H1 (cell line): ENCODE results near the gene UFD1. TPM values are rescaled to one million over a fixed set of nuclear protein-coding genes. Genes with fewer than 3 reads are reported as not detected.

Source experiments
- CTCF ChIA-PET: fragments of 300-600 bp; sonication (Branson Sonifier 250); formaldehyde crosslinking; loops from one replicate; lab custom pipeline; 2021; ENCODE audit not compliant: partially characterized antibody; lab: Charles Lee
- POLR2A ChIA-PET: fragments of 300-600 bp; sonication (Branson Sonifier 250); formaldehyde crosslinking; loops from one replicate; lab custom pipeline; 2021; ENCODE audit warnings: inconsistent platforms; ENCODE audit not compliant: partially characterized antibody; lab: Charles Lee
- DNase-seq, 2 experiments: peaks; one replicate each; pipeline versions ENCODE4 v3.0.0 to v3.0.0-alpha.2; 2010 to 2022; ENCODE audit warnings: low spot score in 2 of 2, low read depth in 1 of 2, mixed read lengths in 1 of 2
- FAIRE-seq: peaks from 2 replicates; lab custom pipeline; 2011; peaks lifted over from hg19 to GRCh38; lab: Jason Lieb, UNC
- H2AFZ ChIP-seq: 2 replicates; pipeline ENCODE4 v1.8.1; 2012; ENCODE audit warnings: low read length, inconsistent platforms
- H2AK5ac ChIP-seq: 2 replicates; pipeline ENCODE4 v1.6.1; 2013; ENCODE audit warnings: low read depth, low read length
- H2BK120ac ChIP-seq: replicated peaks from 2 replicates; pipeline ENCODE3; 2013; ENCODE audit warnings: low read depth, low read length, inconsistent platforms
- H2BK12ac ChIP-seq: 2 replicates; pipeline ENCODE4 v1.6.1; 2013; ENCODE audit warnings: low read depth, low read length
- H2BK15ac ChIP-seq: 2 replicates; pipeline ENCODE4 v1.6.1; 2013; ENCODE audit warnings: low read length
- H2BK20ac ChIP-seq: 2 replicates; pipeline ENCODE4 v1.6.1; 2013; ENCODE audit warnings: low read length
- H2BK5ac ChIP-seq: 2 replicates; pipeline ENCODE4 v1.6.1; 2013; ENCODE audit warnings: low read depth, low read length
- H3K14ac ChIP-seq: 2 replicates; pipeline ENCODE4 v1.6.1; 2013; ENCODE audit warnings: inconsistent platforms; ENCODE audit not compliant: insufficient read length
- H3K18ac ChIP-seq: 2 replicates; pipeline ENCODE4 v1.6.1; 2013; ENCODE audit warnings: low read length; ENCODE audit errors: extremely low read depth
- H3K23ac ChIP-seq: 2 replicates; pipeline ENCODE4 v1.6.1; 2013; ENCODE audit warnings: inconsistent platforms; ENCODE audit not compliant: insufficient read length
- H3K23me2 ChIP-seq: 2 replicates; pipeline ENCODE4 v1.6.1; 2013; ENCODE audit warnings: low read depth, low read length
- H3K27ac ChIP-seq: 2 replicates; pipeline ENCODE4 v1.6.1; 2011; ENCODE audit warnings: low read depth, low read length, inconsistent platforms
- H3K27me3 ChIP-seq, 4 experiments: replicated peaks in 1 of 4; 1 replicate in 1 of 4; 2 replicates in 3 of 4; pipeline versions ENCODE4 v1.6.1 to v1.8.1; 2011 to 2013; ENCODE audit warnings: low read length in 3 of 4, mild to moderate bottlenecking in 3 of 4, inconsistent platforms in 2 of 4, mixed read lengths in 2 of 4, moderate library complexity in 1 of 4; ENCODE audit not compliant: control insufficient read depth in 3 of 4, insufficient read depth in 3 of 4; ENCODE audit errors: extremely low read depth in 1 of 4
- H3K36me3 ChIP-seq, 4 experiments: 2 replicates each; pipeline versions ENCODE4 v1.6.1 to v1.8.1; 2011 to 2013; ENCODE audit warnings: mild to moderate bottlenecking in 4 of 4, low read length in 3 of 4, moderate library complexity in 2 of 4, control low read depth in 1 of 4, inconsistent platforms in 1 of 4; ENCODE audit not compliant: insufficient read depth in 4 of 4, control insufficient read depth in 2 of 4
- H3K4ac ChIP-seq: replicated peaks from 2 replicates; pipeline ENCODE3; 2013; ENCODE audit warnings: low read length, low read depth, mixed read lengths, inconsistent platforms; ENCODE audit not compliant: insufficient read length
- H3K4me1 ChIP-seq, 4 experiments: replicated peaks in 1 of 4; 1 replicate in 1 of 4; 2 replicates in 3 of 4; pipeline versions ENCODE4 v1.6.1 to v1.8.1; 2011 to 2013; ENCODE audit warnings: low read length in 3 of 4, inconsistent platforms in 2 of 4, mixed read lengths in 1 of 4; ENCODE audit not compliant: insufficient read depth in 4 of 4, control insufficient read depth in 3 of 4
- H3K4me2 ChIP-seq, 2 experiments: 2 replicates each; pipeline versions ENCODE4 v1.6.1 to v1.8.1; 2011 to 2013; ENCODE audit warnings: low read depth in 2 of 2, low read length in 2 of 2, control low read depth in 1 of 2, inconsistent platforms in 1 of 2, mild to moderate bottlenecking in 1 of 2; ENCODE audit not compliant: insufficient read depth in 1 of 2
- H3K4me3 ChIP-seq, 4 experiments: fragments of 200-600, 300-600 bp in 1 of 4; sonication (generic), shearing (Covaris generic), sonication (Bioruptor Twin) in 1 of 4; 2 replicates each; pipeline versions ENCODE4 v1.5.1 to v1.8.1; 2011 to 2016; ENCODE audit warnings: low read length in 4 of 4, low read depth in 3 of 4, control low read depth in 2 of 4, inconsistent platforms in 2 of 4, mild to moderate bottlenecking in 2 of 4, mixed read lengths in 1 of 4, moderate library complexity in 1 of 4; ENCODE audit not compliant: insufficient read depth in 2 of 4; ENCODE audit errors: extremely low read depth in 1 of 4
- H3K56ac ChIP-seq: replicated peaks from 2 replicates; pipeline ENCODE3; 2013; ENCODE audit warnings: low read depth, mild to moderate bottlenecking, mixed read lengths, low read length, inconsistent platforms; ENCODE audit not compliant: insufficient read length
- H3K79me1 ChIP-seq: 2 replicates; pipeline ENCODE4 v1.6.1; 2013; ENCODE audit warnings: low read depth, low read length, control low read depth
- H3K79me2 ChIP-seq, 2 experiments: 2 replicates each; pipeline versions ENCODE4 v1.6.1 to v1.8.1; 2012 to 2013; ENCODE audit warnings: low read length in 2 of 2, mild to moderate bottlenecking in 2 of 2, inconsistent platforms in 1 of 2; ENCODE audit not compliant: insufficient read depth in 2 of 2, control insufficient read depth in 1 of 2
- H3K9ac ChIP-seq, 4 experiments: replicated peaks in 1 of 4; 1 replicate in 1 of 4; 2 replicates in 3 of 4; pipeline versions ENCODE4 v1.6.1 to v1.8.1; 2011 to 2013; ENCODE audit warnings: low read depth in 3 of 4, low read length in 3 of 4, control low read depth in 2 of 4, mild to moderate bottlenecking in 2 of 4, moderate library complexity in 2 of 4, inconsistent platforms in 1 of 4; ENCODE audit errors: extremely low read depth in 1 of 4
- H3K9me3 ChIP-seq, 2 experiments: 2 replicates each; pipeline versions ENCODE4 v1.6.1 to v1.8.1; 2012 to 2013; ENCODE audit warnings: mild to moderate bottlenecking in 2 of 2, moderate library complexity in 2 of 2, control low read depth in 1 of 2, inconsistent platforms in 1 of 2, low read depth in 1 of 2, low read length in 1 of 2, mixed read lengths in 1 of 2; ENCODE audit not compliant: insufficient read depth in 2 of 2
- H4K20me1 ChIP-seq, 2 experiments: replicated peaks in 1 of 2; 2 replicates each; pipeline versions ENCODE3 to v1.8.1; 2011 to 2013; ENCODE audit warnings: inconsistent platforms in 2 of 2, low read length in 2 of 2, mild to moderate bottlenecking in 1 of 2; ENCODE audit not compliant: insufficient read depth in 2 of 2, control insufficient read depth in 1 of 2
- H4K5ac ChIP-seq: 2 replicates; pipeline ENCODE4 v1.6.1; 2013; ENCODE audit warnings: low read length, low read depth, mixed read lengths, inconsistent platforms; ENCODE audit not compliant: insufficient read length
- H4K8ac ChIP-seq: 2 replicates; pipeline ENCODE4 v1.8.0; 2013; ENCODE audit warnings: mild to moderate bottlenecking, moderate library complexity, low read length, inconsistent platforms; ENCODE audit not compliant: insufficient read depth; ENCODE audit errors: extremely low read depth
- H4K91ac ChIP-seq: replicated peaks from 2 replicates; pipeline ENCODE3; 2013; ENCODE audit warnings: low read length, mixed read lengths, inconsistent platforms; ENCODE audit not compliant: insufficient read length
- BACH1 ChIP-seq: IDR thresholded peaks from 2 replicates; pipeline ENCODE4 v1.6.1; 2012; ENCODE audit warnings: low read length, improper control_type of control experiment
- FOSL1 ChIP-seq: IDR thresholded peaks from 2 replicates; pipeline ENCODE4 v1.6.1; 2011; ENCODE audit warnings: mild to moderate bottlenecking, low read depth, low read length, moderate library complexity; ENCODE audit not compliant: insufficient read depth
- KDM1A ChIP-seq: fragments of 200-600, 300-600 bp; sonication (generic); IDR thresholded peaks from 2 replicates; pipeline ENCODE4 v1.7.1; 2016; ENCODE audit warnings: mild to moderate bottlenecking, low read length, borderline replicate concordance
- POLR2A ChIP-seq, 2 experiments: IDR thresholded peaks; 1 replicate in 1 of 2; 2 replicates in 1 of 2; pipeline ENCODE4 v1.6.1; 2011; ENCODE audit warnings: low read depth in 2 of 2, low read length in 2 of 2, mild to moderate bottlenecking in 2 of 2; ENCODE audit errors: control extremely low read depth in 1 of 2
- RNF2 ChIP-seq: fragments of 200-900, 300-1000 bp; sonication (generic); IDR thresholded peaks from 2 replicates; pipeline ENCODE4 v1.7.1; 2016; ENCODE audit warnings: borderline replicate concordance, low read depth, mild to moderate bottlenecking, antibody characterized with exemption, low read length; ENCODE audit not compliant: poor library complexity, severe bottlenecking; ENCODE audit errors: missing control alignments
- SP4 ChIP-seq: IDR thresholded peaks from 2 replicates; pipeline ENCODE4 v1.6.1; 2012; ENCODE audit warnings: low read length, inconsistent platforms
- TAF7 ChIP-seq: optimal IDR thresholded peaks from 2 replicates; pipeline ENCODE3; 2011; ENCODE audit warnings: low read depth, mild to moderate bottlenecking, inconsistent platforms, low read length, moderate library complexity, borderline replicate concordance
- TCF12 ChIP-seq: IDR thresholded peaks from 2 replicates; pipeline ENCODE4 v1.6.1; 2011; ENCODE audit warnings: low read depth, mild to moderate bottlenecking, low read length
- YY1 ChIP-seq: IDR thresholded peaks from 2 replicates; pipeline ENCODE4 v1.6.1; 2011; ENCODE audit warnings: low read depth, mild to moderate bottlenecking, low read length
- WGBS, 2 experiments: shearing (Covaris generic) in 1 of 2; methylation state at CpG; one replicate each; pipeline versions ENCODE4 v1.1.6 to v1.1.7; 2013 to 2015; ENCODE audit warnings: low lambda C conversion rate in 2 of 2, mixed read lengths in 2 of 2, inconsistent platforms in 1 of 2, low coverage in 1 of 2, missing lambda C conversion rate in 1 of 2; ENCODE audit not compliant: insufficient replicate concordance in 2 of 2, insufficient coverage in 1 of 2, insufficient read length in 1 of 2; ENCODE audit errors: extremely low coverage in 1 of 2, missing lambda C conversion rate in 1 of 2; 5-methylcytosine and 5-hydroxymethylcytosine counted together
- polyA plus RNA-seq, 7 experiments: library from polyadenylated mRNA; depleted of rRNA in 3 of 7; stranded (reverse) in 5 of 7; unstranded in 2 of 7; fragments of >200 nt in 5 of 7; fragments of 200-250 nt in 2 of 7; gene quantifications; 1 replicate in 5 of 7; 2 replicates in 1 of 7; 4 replicates in 1 of 7; pipeline versions ENCODE4 v1.2.1 to v1.2.3, GENCODE V29; 2011 to 2013; ENCODE audit warnings: missing spikeins in 2 of 7, mixed read lengths in 2 of 7
- total RNA-seq: library from RNA; stranded (reverse); fragmentation: NEBNext Ultra II Directional; extraction: Animal tissue kit (Norgen Biotek cat#: 25700); gene quantifications from 2 replicates; pipeline ENCODE4 v1.2.1, GENCODE V29; 2021
- TF ChIP-seq, protein P1 (sequence below): IDR thresholded peaks from 2 replicates; pipeline ENCODE4 v1.6.1; 2012; ENCODE audit warnings: low read length, inconsistent platforms

The UFD1 gene
- total and polyA plus RNA-seq, 2 of the 8 experiments (the other 6 are each of a cell fraction or from before 2014, with no cell fraction given), result 74.6 to 116 TPM

DNA sequence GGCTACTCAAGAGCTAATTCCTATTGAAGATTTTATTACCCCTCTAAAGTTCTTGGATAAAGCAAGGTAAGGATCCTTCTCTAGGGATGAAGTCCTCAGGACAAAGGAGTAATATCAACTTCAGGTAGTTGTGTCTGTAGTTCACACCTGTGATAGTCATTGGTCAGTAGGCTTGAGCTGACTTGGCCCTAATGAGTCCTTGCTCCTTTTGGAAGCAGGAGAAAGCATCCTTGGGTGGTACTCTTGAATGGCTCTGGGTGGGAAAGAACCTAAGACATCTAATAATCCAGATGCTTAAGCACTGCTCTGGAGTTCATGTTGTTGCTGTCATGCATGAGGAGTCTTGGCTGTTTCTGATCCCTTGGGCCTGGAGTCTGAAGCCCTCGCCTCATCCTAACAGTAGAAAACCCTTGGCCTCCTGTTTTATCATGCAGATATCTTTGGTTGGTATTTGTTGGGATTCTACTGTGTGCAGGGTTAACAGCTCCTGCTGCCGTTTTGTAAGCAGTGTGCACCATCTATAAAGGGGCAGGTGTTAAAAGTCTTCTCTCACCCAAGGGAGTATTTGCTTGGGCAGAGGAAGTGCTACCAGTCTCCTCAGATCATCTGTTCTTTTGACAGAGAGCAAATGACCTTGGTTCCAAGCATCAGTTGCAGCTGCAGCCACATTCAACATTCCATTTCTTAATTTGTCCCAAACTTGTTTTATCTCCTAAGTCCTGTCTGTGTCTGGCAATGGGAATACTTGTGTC lies 44.0 kb downstream of the UFD1 start:
- Histone ChIP-seq H3K27me3 (no peaks in the 10 kb centered on the region), H3K4me2 (no peak overlapping the region), H3K9me3 (no peaks in the 10 kb centered on the region), H3K56ac (no peak overlapping the region), H4K91ac (no peak overlapping the region), H3K14ac (no peak overlapping the region)
- TF ChIP-seq POLR2A (IDR thresholded peaks at IDR 0.05; ENCODE audit: control extremely low read depth in 1 of 2, low read depth in 2 of 2, low read length in 2 of 2), result no peak
- TF ChIP-seq BACH1, result no peak
- TF ChIP-seq KDM1A, result no peak
- TF ChIP-seq, protein P1, sequence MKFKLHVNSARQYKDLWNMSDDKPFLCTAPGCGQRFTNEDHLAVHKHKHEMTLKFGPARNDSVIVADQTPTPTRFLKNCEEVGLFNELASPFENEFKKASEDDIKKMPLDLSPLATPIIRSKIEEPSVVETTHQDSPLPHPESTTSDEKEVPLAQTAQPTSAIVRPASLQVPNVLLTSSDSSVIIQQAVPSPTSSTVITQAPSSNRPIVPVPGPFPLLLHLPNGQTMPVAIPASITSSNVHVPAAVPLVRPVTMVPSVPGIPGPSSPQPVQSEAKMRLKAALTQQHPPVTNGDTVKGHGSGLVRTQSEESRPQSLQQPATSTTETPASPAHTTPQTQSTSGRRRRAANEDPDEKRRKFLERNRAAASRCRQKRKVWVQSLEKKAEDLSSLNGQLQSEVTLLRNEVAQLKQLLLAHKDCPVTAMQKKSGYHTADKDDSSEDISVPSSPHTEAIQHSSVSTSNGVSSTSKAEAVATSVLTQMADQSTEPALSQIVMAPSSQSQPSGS, result no peak
- TF ChIP-seq YY1, result no peak
- TF ChIP-seq TCF12, result no peak
- TF ChIP-seq SP4, result no peak
- TF ChIP-seq FOSL1, result no peak
- TF ChIP-seq TAF7, result no peak
- TF ChIP-seq RNF2, result no peak
- TF ChIP-seq, all 59 proteins: peak for 0
- Histone ChIP-seq H2AFZ (no peak overlapping the region), H3K4ac (no peak overlapping the region), H3K9ac (no peak overlapping the region), H4K20me1 (peaks cover 3 to 8% of the 10 kb centered on the region in 2 experiments), H4K8ac (no peak overlapping the region), H2BK15ac (no peak overlapping the region), H3K27ac (no peak overlapping the region), H2BK12ac (no peak overlapping the region), H3K36me3 (peaks cover 3 to 11% (median 9%) of the 10 kb centered on the region in 4 experiments; a peak in 5 of 8 replicates), H2BK120ac (no peak overlapping the region), H3K23ac (no peak overlapping the region), H3K4me3 (no peak overlapping the region), H2BK20ac (no peak overlapping the region), H2AK5ac (no peak overlapping the region), H3K4me1 (peaks cover 0 to 6% (median 4%) of the 10 kb centered on the region in 4 experiments; a peak in 5 of 7 replicates), H2BK5ac (no peak overlapping the region), H3K79me2 (peaks cover 7 to 12% of the 10 kb centered on the region in 2 experiments), H3K79me1 (no peaks in the 10 kb centered on the region; the same call in 1 of the 2 replicates), H4K5ac (no peak overlapping the region), H3K18ac (no peak overlapping the region), H3K23me2 (peaks cover 11% of the 10 kb centered on the region)
- FAIRE-seq, result no peak
- POLR2A ChIA-PET, result interaction anchor here (0.6 to 7.9 kb wide), 5 partner anchors 11 to 50 kb away, joined by 3 to 127 read pairs (median 33); partner anchors contain the start of genes C22orf39, CDC45 and UFD1
- WGBS, 2 experiments, result 88% methylated on average over 2 of the region's 2 CpGs; no CpG with 5 or more reads in 1 of the 2 experiments
- CTCF ChIA-PET, result no interaction called here
- no peak for DNase-seq
